Heart right ventricle (tissue), 16 donors: ENCODE data around the gene OGFRL1. TPM values are rescaled to one million over a fixed set of nuclear protein-coding genes. Genes with fewer than 3 reads are reported as not detected.
"Not testable (repeated sequence)": the region's sequence is repeated elsewhere in the genome, so short reads cannot be mapped to it uniquely, and the experiment has no call there.

Experiments
- ATAC-seq, 8 donors: fragments of 200-7000 bp; cut with Tn5 transposase; one replicate each; pipeline ENCODE4 v1.9.1; 2020; ENCODE audit warnings: mild to moderate bottlenecking in 8 of 8, moderate library complexity in 8 of 8, moderate number of reproducible peaks in 1 of 8
- DNase-seq, 2 donors: peaks; one replicate each; pipeline ENCODE4 v3.0.0-alpha.2; 2020
- H3K27ac ChIP-seq, 10 donors: fragments of 200-600 bp; sonication (generic) in 2 of 10; one replicate each; pipeline versions ENCODE4 v1.5.0 to v1.8.0; 2020 to 2022; ENCODE audit warnings: mild to moderate bottlenecking in 3 of 10
- H3K27me3 ChIP-seq, 7 donors: fragments of 200-600 bp; one replicate each; pipeline ENCODE4 v1.8.0; 2021 to 2022; ENCODE audit warnings: mild to moderate bottlenecking in 2 of 7
- H3K36me3 ChIP-seq, 9 donors: fragments of 200-600 bp; sonication (generic) in 1 of 9; one replicate each; pipeline versions ENCODE4 v1.5.0 to v1.8.0; 2020 to 2022; ENCODE audit warnings: mild to moderate bottlenecking in 2 of 9
- H3K4me1 ChIP-seq, 9 donors: fragments of 200-600 bp; sonication (generic) in 1 of 9; one replicate each; pipeline versions ENCODE4 v1.5.0 to v1.8.0; 2020 to 2022; ENCODE audit warnings: mild to moderate bottlenecking in 4 of 9
- H3K4me3 ChIP-seq, 10 donors: fragments of 200-600 bp; sonication (generic) in 2 of 10; one replicate each; pipeline versions ENCODE4 v1.5.0 to v1.8.0; 2020 to 2022; ENCODE audit warnings: mild to moderate bottlenecking in 7 of 10, moderate library complexity in 2 of 10
- H3K9me3 ChIP-seq, 11 donors: fragments of 200-600 bp in 10 of 11; sonication (generic) in 2 of 11; one replicate each; pipeline versions ENCODE4 v1.5.0 to v1.8.0; 2013 to 2022; ENCODE audit warnings: mild to moderate bottlenecking in 2 of 11, control low read depth in 1 of 11, moderate library complexity in 1 of 11
- WGBS, 2 donors: extraction: QIAGEN DNeasy Blood & Tissue Kit; methylation state at CpG; one replicate each; pipeline ENCODE4 v1.1.7; 2013; ENCODE audit warnings: inconsistent platforms in 1 of 2; 5-methylcytosine and 5-hydroxymethylcytosine counted together
- intact Hi-C, 10 donors: fragments of 100-400 bp; cut with DNase I; formaldehyde crosslinking; loops; one replicate each; pipeline versions ENCODE4 v1.11.1 to v1.14.2; 2022
- polyA plus RNA-seq, 2 donors: library from polyadenylated mRNA; stranded (reverse); fragments of 200-250 nt; gene quantifications; one replicate each; pipeline ENCODE4 v1.2.3, GENCODE V29; 2013
- total RNA-seq, 10 donors: library from RNA; stranded (reverse); fragmentation: NEBNext Ultra II Directional in 3 of 10; extraction: Animal tissue kit (Norgen Biotek cat#: 25700) in 3 of 10; gene quantifications; one replicate each; pipeline versions ENCODE4 v1.2.1 to v1.2.4, GENCODE V29; 2021 to 2023
- TF ChIP-seq, protein P1 (sequence below), 9 donors: fragments of 200-600 bp; sonication (generic) in 2 of 9; IDR thresholded peaks; one replicate each; pipeline versions ENCODE4 v1.5.0 to v1.8.0; 2021 to 2022; ENCODE audit warnings: antibody characterized with exemption in 9 of 9, mild to moderate bottlenecking in 5 of 9, moderate library complexity in 1 of 9
- donor health status: Arrhythmogenic right ventricular cardiomyopathy.
- donor health status: ischemic (EF 13 %, LVEDD 7.1; RV severe dilation, severe dysfunction).
- donor health status: healthy with polysubstance abuse.
- donor health status: DM: no; HTN: yes; CAD: no.
- donor health status: DM: no; HTN: no; CAD: no.
- donor health status: ischemic (EF 25% LVEDD 6.9; RV normal size, moderate dysfunction).
- donor health status: ischemic (EF 25% LVEDD 5.7; RV mildly dilated, moderate dysfunction).
- donor health status: healthy.
- donor health status: DM: yes; HTN: yes; CAD: no.
- donor health status: Ischemic cardiomyopathy.
- donor health status: ischemic (EF 35%, LVEDD 5.7; RV mildly dilated, moderate dysfunction).
- donor health status: nonischemic (EF 11% LVEDD 7.7; RV severe dilation, severe dysfunction).
- donor health status: DM: yes; HTN: yes; CAD: no.
- donor health status: PGD.
- donor health status: ischemic (EF 29% LVEDD 5.4; RV normal size, mild dysfunction).
- donor health status: nonischemic (EF 23%, LVEDD 6.1; RV moderate dilation, normal function).

The OGFRL1 gene
- total and polyA plus RNA-seq, 12 donors = 2.4 to 12.9 (median 7.6) TPM

- intact Hi-C loops = no loop called here
- 91 to 97% methylated on average over 2 of the region's 2 CpGs for WGBS, 2 donors
Measured at GRCh38 chr6:71259888-71260604, 28.6 kb upstream of the OGFRL1 start.

DNA sequence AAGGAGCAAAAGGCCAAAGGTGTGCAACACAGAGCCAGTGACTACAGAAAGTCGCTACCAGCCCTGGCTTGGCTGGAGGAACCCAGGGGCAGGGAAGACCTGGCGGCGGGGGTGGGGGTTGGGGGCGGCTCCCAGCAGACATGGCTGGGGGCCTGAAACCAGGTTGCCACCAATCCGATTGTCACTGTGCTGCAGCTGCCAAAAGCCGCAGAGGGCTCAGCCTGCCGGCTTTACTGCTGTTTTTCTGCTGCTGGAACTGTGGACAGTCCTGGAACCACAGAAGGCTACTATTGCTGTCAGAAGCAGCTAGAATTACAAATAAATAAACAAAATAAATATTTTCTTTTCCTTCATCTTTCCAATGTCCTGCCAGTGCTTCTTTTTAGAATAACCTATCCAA is 25.7 kb upstream of the OGFRL1 start:
- H3K27me3 ChIP-seq = no peaks in the 10 kb centered on the region
- H3K36me3 ChIP-seq = no peaks in the 10 kb centered on the region
- no peak for DNase-seq
- ATAC-seq = peak in 3 of 8 donors; percentile 27 to 59 (median 29)
- WGBS, 2 donors = 73 to 85% methylated on average over 7 of the region's 7 CpGs
- TF ChIP-seq, protein P1, sequence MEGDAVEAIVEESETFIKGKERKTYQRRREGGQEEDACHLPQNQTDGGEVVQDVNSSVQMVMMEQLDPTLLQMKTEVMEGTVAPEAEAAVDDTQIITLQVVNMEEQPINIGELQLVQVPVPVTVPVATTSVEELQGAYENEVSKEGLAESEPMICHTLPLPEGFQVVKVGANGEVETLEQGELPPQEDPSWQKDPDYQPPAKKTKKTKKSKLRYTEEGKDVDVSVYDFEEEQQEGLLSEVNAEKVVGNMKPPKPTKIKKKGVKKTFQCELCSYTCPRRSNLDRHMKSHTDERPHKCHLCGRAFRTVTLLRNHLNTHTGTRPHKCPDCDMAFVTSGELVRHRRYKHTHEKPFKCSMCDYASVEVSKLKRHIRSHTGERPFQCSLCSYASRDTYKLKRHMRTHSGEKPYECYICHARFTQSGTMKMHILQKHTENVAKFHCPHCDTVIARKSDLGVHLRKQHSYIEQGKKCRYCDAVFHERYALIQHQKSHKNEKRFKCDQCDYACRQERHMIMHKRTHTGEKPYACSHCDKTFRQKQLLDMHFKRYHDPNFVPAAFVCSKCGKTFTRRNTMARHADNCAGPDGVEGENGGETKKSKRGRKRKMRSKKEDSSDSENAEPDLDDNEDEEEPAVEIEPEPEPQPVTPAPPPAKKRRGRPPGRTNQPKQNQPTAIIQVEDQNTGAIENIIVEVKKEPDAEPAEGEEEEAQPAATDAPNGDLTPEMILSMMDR (IDR thresholded peaks at IDR 0.05) = no peak
- intact Hi-C loops = no loop called here
- H3K4me1 ChIP-seq = peaks cover 0 to 7% (median 0%) of the 10 kb centered on the region in 9 donors
- peak overlapping the region in 5 of 10 donors; percentile 12 to 35 (median 33) for H3K4me3 ChIP-seq
- H3K27ac ChIP-seq = peak overlapping the region in 2 of 10 donors; percentile 12 to 27
- no peaks in the 10 kb centered on the region for H3K9me3 ChIP-seq

More at GRCh38 chr6:71259888-71260604, 28.6 kb upstream of the OGFRL1 start:
- TF ChIP-seq, protein P1 (IDR thresholded peaks at IDR 0.05) = no peak
- Histone ChIP-seq H3K4me1 (peaks cover 0 to 7% (median 0%) of the 10 kb centered on the region in 9 donors), H3K36me3 (no peaks in the 10 kb centered on the region), H3K4me3 (no peak overlapping the region), H3K27ac (no peak overlapping the region), H3K9me3 (no peaks in the 10 kb centered on the region), H3K27me3 (no peaks in the 10 kb centered on the region)
- ATAC-seq = no peak
- DNase-seq = no peak

GRCh38 chr6:71266392-71266791 is 22.2 kb upstream of the OGFRL1 start:
- H3K36me3 ChIP-seq, DNase-seq, intact Hi-C loops, ATAC-seq, H3K27me3 ChIP-seq, H3K4me3 ChIP-seq, H3K4me1 ChIP-seq, H3K27ac ChIP-seq, H3K9me3 ChIP-seq: not testable (repeated sequence)
- 94 to 95% methylated on average over 8 to 22 of the region's 24 CpGs for WGBS, 2 donors

- TF ChIP-seq, protein P1 (IDR thresholded peaks at IDR 0.05) = no peak
- DNase-seq (no peak), ATAC-seq (no peak)
- no peaks in the 10 kb centered on the region for H3K36me3 ChIP-seq
- peaks cover 0 to 8% (median 0%) of the 10 kb centered on the region in 11 donors for H3K9me3 ChIP-seq
- no peak overlapping the region for H3K27ac ChIP-seq
- intact Hi-C loops = no loop called here
- peaks cover 0 to under 1% (median 0%) of the 10 kb centered on the region in 9 donors for H3K4me1 ChIP-seq
- no peak overlapping the region for H3K4me3 ChIP-seq
- no peaks in the 10 kb centered on the region for H3K27me3 ChIP-seq
- 77 to 81% methylated on average over 3 of the region's 3 CpGs for WGBS, 2 donors
Measured at GRCh38 chr6:71268735-71269437, 19.7 kb upstream of the OGFRL1 start.
